A172 (cell line): ENCODE measurements around the gene HORMAD2. TPM values are rescaled to one million over a fixed set of nuclear protein-coding genes. Genes with fewer than 3 reads are reported as not detected.
A peak's percentile ranks its signal among the peaks of the same experiment; 100 is the strongest.

Experiments used
- DNase-seq: peaks from one replicate; pipeline ENCODE4 v3.0.0-alpha.2; 2015; ENCODE audit warnings: low spot score
- total RNA-seq: library from RNA; depleted of rRNA; stranded (reverse); fragments of >200 nt; shearing (Covaris generic); gene quantifications from 2 replicates; pipeline ENCODE4 v1.2.3, GENCODE V29; 2014

The HORMAD2 gene
- total RNA-seq, 1 experiment from 2014 or later = not detected

GRCh38 chr22:30104501-30105156, 24.4 kb downstream of the HORMAD2 start:
- no peak for DNase-seq

DNA sequence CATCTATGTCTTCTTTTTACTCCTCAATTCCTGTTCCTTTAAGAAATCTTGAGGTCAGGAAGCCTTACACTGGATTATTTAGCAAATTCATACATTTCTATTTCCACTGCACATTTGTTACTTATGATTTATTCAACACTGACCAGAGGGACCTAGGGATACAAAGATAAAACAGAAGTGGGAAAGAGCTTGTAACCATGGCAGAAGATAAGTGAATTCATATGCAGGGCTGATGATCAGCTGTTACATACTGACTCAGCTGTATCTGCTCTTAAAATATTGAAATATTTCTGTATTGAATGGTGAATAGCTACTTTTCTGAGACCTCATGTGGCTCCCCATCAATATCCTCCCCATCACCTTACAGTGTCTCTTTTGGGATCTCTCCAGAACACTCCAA, 25.2 kb downstream of the HORMAD2 start:
- no peak for DNase-seq

- DNase-seq = no peak
Observed at GRCh38 chr22:30113494-30113893, 33.2 kb downstream of the HORMAD2 start.

- no peak for DNase-seq
Observed at GRCh38 chr22:30114361-30114760, 34.1 kb downstream of the HORMAD2 start.

GRCh38 chr22:30115705-30116104, 35.4 kb downstream of the HORMAD2 start:
- DNase-seq = peak; percentile 0

DNA sequence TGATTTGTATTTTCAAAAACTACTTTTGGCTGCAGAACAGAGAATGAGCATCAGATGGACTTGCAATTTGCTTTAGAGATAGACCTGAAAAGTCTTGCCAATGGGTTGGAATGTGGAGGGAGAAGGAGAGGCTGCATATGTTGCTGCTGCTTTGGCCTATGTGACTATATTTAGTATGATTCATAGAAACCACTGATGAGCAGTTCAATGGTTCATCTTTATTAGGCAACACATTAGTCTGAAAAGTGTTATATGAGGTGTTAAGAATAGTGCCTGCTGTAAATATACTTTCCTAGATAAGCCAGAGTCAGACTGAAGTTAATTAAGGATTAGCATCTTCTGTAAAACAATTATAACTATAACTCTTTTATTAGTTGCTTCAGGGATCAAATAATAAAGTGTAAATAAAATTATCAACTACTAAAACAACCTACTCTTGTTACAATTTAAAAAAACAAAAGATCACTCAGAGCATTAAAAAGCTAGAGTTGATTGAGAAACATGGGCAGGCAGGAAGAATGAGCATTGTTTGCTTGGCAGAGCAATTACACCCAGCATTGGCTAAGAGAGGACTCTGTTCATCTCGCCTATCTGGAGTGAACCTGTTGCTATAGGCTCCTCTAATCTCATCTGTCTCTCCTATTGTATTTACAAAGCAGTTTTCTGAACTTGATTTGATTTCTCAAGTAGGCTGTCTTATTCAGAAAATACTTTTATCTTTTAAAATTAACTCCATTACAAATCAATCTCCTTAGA, 36.3 kb downstream of the HORMAD2 start:
- peak; percentile 36 for DNase-seq

GRCh38 chr22:30117256-30117655, 37.0 kb downstream of the HORMAD2 start:
- DNase-seq = no peak

GRCh38 chr22:30118291-30118690, 38.0 kb downstream of the HORMAD2 start:
- DNase-seq = no peak

DNA sequence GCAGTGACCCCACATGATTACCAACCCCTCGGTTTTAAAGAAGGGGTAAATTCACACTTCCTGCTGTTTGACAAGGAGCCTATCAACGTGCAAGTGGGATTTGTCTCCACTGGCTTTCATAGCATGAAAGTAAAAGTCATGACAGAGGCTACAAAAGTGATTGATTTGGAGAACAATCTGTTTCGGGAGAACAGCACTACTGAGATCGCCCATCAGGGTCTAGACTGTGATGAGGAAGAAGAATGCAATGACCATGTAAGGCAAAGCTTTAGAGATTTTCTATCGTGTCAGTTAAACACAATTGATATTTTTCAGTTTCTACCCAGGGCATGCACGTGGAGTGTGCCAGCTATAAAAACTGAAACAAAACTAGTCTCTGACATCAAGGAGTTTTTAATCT, 41.7 kb downstream of the HORMAD2 start:
- DNase-seq = no peak

DNA sequence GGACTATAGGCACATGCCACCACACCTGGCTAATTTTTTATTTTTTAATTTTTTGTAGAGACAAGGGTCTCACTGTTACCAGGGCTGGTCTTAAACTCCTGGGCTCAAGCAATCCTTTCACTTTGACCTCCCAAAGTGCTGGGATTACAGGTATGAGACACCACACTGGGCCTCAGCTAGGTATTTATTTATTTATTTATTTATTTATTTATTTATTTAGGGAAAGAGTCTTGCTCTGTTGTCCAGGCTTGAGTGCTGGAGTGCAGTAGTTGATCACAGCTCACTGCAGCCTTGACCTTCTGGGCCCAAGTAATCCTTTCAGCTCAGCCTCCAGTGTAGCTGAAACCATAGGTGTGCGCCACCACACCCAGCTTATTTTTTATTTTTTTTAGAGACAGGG, 43.2 kb downstream of the HORMAD2 start:
- no peak for DNase-seq

- peak; percentile 13 for DNase-seq
Observed at GRCh38 chr22:30127749-30128166, 47.5 kb downstream of the HORMAD2 start.

GRCh38 chr22:30128511-30128910, 48.2 kb downstream of the HORMAD2 start:
- no peak for DNase-seq

GRCh38 chr22:30129636-30130035, 49.4 kb downstream of the HORMAD2 start:
- DNase-seq = no peak

GRCh38 chr22:30132290-30132996, 52.2 kb downstream of the HORMAD2 start:
- no peak for DNase-seq

- no peak for DNase-seq
Observed at GRCh38 chr22:30140414-30140813, 60.1 kb downstream of the HORMAD2 start.

DNA sequence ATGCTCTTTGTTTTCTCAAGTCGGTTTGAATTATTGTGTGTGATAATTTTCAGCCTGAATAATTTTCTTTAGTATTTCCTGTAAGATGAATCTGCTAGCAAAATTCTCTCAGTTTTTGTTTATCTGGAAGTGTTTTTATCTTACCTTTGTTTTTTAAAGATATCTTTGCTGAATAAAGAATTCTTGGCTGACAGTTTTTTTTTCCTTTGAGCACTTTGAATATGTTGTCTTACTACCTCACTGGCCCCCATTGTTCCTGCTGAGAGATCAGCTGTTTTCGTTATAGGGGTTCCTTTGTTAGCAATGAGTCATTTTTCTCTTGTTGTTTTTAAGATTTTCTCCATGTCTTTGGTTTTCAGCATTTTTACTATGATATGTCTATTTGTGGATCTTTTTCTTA, 63.0 kb downstream of the HORMAD2 start:
- no peak for DNase-seq

GRCh38 chr22:30144391-30144790, 64.1 kb downstream of the HORMAD2 start:
- DNase-seq = no peak

GRCh38 chr22:30150212-30150611, 69.9 kb downstream of the HORMAD2 start:
- no peak for DNase-seq

DNA sequence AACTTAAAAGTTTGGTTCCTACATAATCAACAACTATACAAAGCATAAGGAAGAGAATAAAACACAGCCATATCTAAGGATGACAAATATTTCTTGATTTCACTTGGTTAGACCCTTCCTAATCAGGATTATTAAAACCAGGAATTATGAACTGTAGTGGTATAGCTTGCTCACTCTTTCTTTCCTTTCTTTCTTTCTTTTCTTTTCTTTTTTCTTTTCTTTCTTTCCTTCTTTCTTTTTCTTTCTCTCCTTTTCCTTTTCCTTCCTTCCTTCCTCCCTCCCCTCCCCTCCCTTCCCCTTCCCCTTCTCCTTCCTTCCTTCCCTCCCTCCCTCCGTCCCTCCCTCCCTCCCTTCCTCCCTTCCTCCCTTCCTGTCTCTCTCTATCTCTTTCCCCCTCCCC, 78.0 kb downstream of the HORMAD2 start:
- DNase-seq = no peak

GRCh38 chr22:30158744-30159500, 78.7 kb downstream of the HORMAD2 start:
- no peak for DNase-seq

DNA sequence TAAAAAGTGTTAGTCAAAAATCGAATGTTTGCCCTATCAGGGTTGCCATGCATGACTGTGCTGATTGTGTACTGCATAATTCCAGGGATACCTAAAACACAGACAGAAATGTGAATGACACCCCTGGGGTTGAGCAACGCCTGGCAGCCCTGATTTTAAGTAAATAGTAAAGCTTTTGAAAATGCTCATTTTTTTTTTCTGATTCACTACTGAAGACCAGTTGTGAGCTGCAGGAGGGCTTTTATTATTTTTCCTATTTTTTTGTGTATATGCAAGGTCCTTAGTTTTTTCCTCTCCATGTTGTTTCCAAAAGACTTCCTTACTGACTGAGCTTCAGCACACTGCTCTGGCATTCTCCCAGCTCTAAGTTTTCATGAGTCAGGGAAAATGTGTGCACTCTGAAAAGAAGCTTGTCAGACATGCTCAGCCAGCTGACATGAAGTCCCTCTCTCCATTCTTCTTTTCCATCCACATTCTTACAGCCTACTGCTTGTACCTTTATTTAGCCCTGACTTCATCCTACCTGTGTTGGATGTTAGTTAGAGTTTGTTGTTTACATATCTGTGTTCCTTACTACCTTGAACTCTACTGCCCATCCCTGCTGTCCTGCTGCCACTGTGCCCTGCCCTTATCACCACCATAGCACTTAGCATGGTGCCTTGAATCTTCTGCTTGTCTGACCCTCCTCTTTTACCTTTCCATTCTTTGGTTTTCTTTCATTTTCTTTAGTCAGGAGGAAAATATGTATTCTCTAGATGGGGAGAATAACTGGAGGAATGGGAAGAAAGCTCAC, 79.5 kb downstream of the HORMAD2 start:
- DNase-seq = peak; percentile 40
